GM23248 (cell line): Measurements from ENCODE around the gene ADGRL3.

ENCODE experiments used
- EZH2 ChIP-seq: fragments of 200-600 bp; sonication (generic); IDR thresholded peaks from 2 replicates; pipeline ENCODE4 v1.6.1; 2018; ENCODE audit warnings: antibody characterized with exemption, mild to moderate bottlenecking; ENCODE audit not compliant: insufficient read depth, poor library complexity, severe bottlenecking
- EZH2phosphoT487 ChIP-seq: fragments of 200-600 bp; sonication (generic); IDR thresholded peaks from 2 replicates; pipeline ENCODE4 v1.6.1; 2018; ENCODE audit warnings: antibody characterized with exemption, moderate library complexity, mild to moderate bottlenecking, low read depth; ENCODE audit not compliant: insufficient read depth

DNA sequence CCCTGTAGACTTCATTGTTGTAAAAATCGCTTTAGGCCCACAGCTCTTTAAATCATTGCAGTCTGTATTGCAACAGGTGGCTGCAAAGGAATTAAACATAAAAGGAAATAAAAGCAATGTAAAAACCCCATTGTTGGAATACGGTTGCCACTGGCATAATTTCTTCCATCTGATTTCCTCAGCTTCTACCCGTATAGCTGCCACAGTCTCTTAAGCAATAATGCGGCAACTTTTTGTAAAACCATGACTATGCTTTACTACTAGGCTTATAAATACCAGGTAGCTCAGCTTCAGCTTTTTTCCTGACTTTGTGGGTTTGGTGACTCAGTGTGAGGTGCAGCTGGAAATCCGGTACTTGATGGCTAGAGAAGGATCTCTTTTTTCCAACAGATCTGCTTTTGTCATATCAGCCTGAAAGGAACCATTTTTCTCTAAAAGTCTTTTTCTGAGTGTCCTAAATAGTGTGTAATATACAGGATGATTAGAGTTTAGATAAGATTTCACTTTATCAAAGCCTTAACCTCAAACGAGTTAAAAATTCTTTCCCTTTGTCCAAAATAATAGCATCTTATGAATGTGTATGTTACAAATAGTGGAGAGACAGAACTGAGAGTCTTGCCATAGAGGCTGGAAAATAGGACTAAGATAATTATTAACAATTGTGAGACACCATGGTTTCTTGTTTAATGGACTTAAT lies 268.0 kb downstream of the ADGRL3 start:
- TF ChIP-seq EZH2 (no peak), EZH2phosphoT487 (no peak)
